GM18499 (cell line): ENCODE measurements around the gene PLCB1.
"Not testable (repeated sequence)": the region's sequence is repeated elsewhere in the genome, so short reads cannot be mapped to it uniquely, and the experiment has no call there.

Source experiments
- ATAC-seq: cut with Tn5 transposase; IDR thresholded peaks from one replicate; pipeline ENCODE4 v1.9.1; 2021; ENCODE audit warnings: moderate number of reproducible peaks; ENCODE audit not compliant: insufficient read depth, unreplicated experiment

The PLCB1 gene

DNA sequence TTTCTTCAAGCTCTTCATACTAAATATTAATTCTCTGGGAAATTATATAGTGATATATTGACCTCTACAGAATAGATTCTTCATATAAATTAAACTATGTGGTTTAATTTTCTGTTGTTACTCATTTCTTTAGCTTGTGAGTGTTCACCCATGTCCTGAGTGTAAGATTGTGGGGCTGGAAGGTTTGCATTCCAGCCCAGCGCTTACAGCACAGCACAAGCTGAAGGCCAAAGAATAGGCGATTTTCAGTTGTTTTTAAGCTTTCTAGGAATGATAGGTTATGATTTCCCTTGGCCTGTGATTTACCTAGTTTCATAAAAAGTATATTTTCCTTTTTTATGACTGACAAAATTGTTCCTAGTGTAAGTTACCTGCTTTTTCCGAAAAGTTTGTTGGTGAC, 194.1 kb downstream of the PLCB1 start:
- no peak for ATAC-seq

DNA sequence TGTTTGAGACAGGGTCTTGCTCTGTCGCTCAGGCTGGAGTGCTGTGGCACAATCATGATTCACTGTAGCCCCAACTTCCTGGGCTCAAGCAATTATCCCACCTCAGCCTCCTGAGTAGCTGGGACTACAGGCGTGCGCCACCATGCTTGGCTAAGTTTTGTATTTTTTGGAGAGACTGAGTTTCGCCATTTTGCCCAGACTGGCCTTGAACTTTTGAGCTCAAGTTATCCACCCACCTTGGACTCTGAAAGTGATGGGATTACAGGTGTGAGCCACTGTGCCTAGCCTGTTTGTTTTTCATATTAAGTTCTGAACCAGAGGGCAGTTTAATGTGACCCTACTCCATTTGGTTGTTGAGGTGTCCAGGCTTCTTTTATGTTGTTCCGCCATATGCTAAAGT, 194.8 kb downstream of the PLCB1 start:
- no peak for ATAC-seq

DNA sequence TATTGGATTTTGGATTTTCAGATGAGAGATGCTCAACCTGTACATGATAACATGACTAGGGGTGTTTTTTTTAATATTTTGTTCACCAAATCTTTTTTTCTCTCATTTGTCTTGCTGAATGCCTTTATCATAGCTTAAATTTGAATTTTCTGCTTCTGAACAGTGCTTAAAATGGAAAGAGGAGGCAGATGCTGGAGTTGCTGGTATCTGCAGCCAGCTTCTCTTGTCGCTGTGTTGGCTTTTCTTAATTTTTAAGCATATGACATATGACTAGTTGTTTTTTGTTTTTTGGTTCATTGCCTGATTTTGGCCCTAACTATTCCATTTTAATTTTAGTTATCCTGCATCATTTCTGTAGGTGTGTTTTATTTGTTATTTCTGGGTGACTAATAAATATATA, 196.1 kb downstream of the PLCB1 start:
- no peak for ATAC-seq

DNA sequence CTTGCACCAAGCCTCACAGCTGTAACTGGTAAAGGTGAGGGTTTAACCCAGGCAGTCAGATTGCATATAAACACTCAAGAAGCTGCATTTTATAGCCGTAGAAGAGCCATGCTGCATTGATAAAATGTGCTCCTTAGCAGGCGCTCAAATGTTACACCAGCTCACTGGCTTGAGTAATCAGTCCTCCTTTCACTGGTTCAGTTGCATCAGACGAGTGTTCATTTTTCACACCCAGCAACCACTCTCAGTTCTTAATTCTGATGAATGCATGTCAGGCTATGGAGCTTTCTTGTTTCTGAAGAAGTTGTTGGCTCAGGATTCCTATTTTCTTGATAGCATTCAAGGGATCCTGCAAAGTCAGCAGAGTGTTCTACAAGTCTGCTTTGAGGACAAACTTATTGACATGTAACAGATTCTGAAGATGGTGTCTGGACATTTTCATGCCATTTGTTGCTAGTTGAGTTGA, 198.3 kb downstream of the PLCB1 start:
- no peak for ATAC-seq

DNA sequence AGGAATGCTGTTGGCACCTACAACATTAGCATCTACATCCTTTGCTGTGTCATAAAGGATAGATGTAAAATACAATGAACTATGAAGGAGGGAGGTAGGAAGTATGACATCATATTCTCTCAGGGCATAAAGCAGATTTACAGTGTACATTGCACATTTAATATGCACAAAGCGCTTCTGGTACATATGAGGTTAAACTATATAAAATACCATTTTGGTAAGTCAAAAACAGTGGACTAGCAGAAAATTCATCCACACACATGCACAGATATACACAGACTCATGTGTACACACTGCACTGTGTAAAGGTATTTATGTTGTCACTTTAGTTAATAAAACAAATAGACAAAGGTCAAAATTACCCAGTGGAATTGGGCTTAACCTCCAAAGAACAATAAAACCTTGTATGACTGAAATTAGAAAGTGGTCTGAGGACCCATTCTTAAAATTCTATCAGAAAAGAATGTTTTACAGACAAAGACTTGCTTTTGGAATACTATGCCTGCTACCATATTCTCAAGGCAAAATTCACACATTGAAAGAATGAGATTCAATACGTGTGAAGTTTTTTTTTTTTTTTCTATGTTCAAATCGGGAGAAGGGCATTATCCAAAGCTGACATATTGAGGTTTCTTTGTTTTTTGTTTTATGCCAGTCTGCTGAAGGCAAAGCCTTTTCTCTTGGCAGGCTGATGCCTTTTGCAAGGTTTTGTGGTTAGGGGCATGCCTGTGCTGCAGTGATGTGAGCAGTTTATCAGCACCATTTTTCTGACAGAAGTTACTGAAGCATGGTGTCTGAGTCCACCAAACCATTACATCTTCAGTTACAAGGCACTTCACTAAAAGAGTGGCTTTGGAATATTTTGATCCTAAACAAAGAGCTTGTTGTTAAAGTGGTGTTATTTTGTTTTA, 199.0 kb downstream of the PLCB1 start:
- no peak for ATAC-seq

DNA sequence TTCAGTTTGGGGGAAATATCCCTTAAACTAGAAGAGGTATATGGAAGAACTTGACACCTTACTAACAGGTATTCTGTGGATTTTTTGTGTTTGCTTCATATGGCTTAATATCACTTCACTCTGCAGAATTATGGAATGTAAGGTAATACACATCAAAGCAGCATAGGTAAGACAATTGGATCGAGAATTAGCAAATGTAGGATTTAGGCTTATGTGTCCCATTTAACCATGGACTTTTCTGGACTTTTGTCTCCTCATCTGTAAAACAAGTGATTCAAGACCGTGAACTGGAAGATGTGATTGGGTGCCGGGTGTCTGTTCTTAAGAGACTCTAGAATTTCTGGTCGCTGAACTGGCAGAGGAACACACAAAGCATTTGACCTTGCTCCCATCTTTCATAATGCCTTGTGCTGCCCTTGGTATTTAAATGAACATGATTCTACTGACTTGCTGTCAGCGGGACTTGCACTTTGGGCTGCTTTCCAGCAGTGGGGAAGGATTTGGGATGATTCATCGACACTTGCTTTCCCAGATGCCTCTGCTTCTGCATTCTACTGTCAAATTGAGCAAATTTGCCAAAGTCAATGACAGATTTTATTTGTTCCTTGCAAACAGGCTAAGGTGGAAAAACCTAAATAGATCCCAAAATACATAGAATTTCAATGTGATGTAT, 199.8 kb downstream of the PLCB1 start:
- no peak for ATAC-seq

DNA sequence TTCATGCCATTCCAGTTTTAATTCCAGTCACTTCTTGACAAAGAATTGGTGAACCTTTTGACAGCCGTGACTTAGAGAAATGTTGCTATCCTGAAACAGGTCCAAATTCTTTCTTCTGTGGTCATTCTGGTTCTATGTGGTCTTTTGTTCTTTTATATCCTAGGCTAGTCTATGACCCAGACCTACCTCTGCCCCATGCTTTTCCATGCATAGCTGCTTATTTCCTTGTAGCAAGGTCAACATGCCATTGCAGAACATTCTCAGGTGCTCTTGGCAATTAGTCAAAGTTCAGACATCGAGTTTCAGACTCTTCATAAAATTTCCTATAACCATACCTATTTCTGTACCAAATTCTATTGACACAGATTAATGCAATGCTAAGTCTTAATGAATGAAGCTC, 202.6 kb downstream of the PLCB1 start:
- no peak for ATAC-seq

DNA sequence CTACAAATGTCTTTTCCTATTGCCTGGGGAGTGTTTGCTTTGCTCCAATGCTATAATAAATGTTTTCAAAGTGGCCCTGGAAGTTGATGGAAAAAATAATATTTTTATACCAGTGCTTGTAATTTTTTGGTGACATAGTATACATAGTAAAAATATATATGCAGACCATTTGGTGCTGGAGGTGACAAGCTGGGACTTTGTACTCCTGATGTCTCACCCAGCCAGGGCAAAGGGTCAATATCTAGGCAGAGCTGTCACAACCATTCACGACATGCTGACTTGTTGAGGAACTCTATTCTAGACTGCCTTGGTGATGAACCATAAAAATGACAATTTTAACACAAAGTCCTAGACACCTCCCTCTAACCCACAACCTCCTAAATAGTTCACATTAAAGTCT, 203.0 kb downstream of the PLCB1 start:
- ATAC-seq: no peak

DNA sequence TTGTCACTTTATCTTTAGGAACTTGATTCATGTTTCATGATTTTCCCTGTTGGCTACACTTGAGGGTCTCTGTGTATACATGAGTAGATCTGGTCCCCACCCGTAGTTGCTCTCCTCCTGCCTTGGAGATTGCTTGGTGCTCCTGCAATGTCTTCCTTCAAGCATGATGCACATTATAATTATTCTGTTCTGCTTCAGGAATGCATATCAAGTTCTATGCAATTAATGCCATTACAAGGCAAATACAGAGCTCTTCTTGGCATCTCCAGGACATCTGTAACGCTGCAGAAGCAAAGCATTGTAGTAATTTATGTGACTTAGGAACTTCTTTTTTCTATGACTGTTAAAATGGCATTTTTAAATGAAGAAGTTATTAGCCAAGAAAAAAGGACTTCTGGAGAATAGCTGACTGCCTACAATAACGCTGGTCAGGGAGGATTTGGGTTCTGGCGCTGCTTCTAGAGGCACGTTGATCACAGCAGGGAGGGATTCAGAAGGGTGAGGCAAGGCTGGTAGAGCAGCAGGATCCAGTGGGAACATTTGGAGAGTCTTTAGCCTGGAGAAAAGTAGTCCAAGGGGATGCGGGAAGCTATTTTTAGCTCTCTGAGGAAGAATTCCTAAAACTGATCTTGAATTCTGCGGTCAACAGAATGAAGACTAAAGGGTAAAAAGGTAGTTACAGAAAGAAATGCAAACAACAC, 203.6 kb downstream of the PLCB1 start:
- no peak for ATAC-seq

DNA sequence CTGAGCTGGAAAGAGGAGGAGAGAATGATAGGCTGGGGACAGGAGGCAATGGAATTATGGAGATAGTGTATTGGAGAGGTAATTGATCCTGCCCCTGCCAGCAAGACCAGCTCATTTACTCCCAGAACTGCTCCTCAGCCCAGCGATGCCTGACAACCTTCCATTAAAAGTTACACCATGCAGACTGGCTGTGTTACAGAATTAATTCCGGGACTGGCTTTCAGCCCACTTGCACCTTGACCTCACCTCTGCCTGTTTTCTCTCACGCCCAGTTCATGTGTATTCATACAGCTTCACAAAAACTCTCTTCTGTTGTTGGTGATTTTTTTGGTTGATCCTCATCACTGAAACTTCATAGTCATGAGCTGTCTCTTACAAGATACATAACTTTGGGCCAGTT, 207.3 kb downstream of the PLCB1 start:
- no peak for ATAC-seq

DNA sequence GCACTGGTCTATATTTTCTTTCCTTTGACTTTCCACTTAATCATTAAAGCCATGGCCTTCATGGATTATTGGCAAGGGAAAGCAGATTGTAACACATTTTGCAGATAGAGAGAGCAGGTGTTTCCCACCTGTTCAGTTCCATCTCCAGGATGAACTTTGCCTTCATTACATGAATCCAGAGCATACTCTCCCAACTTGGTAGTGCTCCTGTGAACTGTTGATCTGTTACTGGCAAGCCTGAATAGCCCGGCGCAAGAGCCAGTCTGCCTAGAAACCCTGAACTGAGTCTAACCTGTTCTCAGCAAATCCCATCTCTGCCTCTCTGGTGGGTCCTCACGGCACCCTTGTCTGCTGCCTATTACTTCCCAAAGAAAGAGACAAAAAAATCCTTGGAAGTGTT, 210.3 kb downstream of the PLCB1 start:
- ATAC-seq: no peak

DNA sequence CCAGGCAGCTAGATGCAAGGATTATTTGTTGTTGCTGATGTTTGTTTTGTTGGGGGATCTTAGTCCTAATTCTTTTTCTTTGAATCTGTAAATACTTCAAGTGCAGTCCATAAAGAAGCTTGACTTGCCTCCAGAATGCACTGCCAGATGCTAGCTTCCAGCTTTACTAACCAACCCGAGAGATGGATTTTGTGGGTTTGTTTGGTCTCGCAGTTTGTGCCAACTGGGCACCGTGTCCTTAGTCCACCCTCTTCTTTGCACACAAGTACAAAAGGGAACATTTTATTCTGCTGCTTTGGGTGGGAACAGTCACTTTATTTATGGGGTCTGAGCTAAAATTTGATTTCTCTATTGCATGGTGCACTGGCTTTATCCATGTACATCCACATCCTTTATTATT, 212.0 kb downstream of the PLCB1 start:
- ATAC-seq: no peak

DNA sequence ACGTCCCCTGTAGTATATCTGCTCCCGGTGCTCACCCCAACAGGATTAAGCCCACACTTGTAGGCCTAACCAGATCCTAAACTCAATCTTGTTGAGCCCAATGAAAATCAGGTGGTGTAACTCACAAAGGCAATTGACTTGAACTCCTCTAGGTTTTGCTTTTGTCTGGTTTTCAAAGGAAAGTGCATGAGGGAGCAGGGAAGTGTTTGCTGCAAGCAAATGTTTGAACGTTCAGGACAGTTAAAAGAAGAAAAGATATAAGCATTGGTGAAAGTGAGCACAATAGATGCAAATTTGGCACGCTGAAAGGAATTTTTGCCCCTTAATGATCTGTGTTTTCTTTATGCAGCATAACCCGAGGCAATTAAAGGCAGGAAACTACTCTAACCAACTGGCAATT, 212.6 kb downstream of the PLCB1 start:
- ATAC-seq: no peak

DNA sequence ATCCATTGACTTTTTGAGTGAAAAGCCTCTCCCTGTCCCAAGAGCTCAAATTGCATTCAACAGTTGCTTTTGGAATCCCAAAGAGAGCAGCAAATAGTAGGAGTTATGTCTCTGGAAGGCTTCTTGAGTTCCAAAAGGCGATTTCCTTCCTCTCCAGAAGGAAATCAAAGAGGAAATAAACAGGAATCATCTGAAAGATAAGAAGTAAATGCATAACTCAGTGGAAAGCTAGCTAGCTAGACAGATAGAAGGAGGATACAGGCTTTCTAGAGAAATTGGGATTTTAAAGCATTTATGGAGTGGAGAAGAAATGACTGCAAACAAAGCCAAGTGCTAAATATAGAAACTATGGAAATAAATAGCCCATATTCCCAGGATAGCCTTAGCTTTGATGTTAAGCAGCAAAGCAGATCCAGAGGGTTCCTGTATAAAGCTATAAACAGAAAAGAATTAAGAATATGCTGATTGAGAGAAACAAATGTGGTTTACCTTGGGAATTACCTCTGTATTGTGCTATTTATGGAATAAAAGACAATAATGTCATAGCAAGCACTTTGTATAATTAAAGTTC, 214.7 kb downstream of the PLCB1 start:
- ATAC-seq: no peak

DNA sequence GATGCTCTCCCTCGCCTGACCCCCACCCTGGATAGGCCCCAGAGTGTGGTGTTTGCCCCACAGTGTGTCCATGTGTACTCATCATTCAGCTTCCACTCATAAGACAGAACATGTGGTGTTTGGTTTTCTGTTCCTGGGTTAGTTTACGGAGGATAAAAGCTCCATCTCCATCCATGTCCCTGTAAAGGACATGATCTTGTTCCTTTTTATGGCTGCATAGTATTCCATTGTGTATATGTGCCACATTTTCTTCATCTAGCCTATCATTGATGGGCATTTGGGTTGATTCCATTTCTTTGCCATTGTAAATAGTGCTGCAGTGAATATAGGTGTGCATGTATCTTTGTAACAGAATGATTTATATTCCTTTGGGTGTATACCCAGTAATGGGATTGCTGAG, 218.2 kb downstream of the PLCB1 start:
- not testable (repeated sequence) for ATAC-seq

DNA sequence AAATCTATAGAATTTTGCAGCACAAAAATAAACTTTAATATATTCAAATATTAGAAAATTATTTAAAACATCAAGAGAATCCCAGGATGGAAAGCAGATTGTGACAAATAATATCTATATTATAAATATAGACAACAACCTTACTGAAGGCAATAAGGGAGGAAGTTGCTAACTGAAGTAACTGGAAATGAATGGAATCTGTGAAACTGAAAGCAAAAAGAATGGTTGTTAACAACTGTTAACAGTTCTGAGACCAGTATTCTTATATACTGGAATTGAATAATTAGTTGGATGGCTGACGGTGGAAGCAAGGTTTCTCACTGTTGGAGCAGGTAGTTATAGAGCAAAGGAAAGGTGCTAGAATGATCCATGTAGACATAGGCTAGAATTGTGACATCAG, 220.4 kb downstream of the PLCB1 start:
- ATAC-seq: no peak

DNA sequence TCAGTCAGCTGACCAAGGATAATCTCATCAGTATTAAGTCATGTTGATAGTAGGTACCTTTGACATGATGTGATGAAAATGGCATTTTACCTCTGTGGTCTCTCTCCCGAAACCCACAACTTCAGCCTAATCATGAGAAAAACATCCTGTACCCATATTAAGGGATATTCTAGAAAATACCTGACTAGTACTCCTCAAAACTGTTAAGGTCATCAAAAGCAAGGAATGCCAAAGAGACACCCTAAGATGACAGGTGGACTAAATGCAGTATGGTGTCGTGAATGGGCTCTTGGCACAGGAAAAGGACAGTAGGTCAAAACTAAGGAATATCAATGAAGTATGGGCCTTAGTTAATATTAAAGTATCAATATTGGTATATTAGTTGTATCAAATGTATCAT, 221.4 kb downstream of the PLCB1 start:
- ATAC-seq: no peak

DNA sequence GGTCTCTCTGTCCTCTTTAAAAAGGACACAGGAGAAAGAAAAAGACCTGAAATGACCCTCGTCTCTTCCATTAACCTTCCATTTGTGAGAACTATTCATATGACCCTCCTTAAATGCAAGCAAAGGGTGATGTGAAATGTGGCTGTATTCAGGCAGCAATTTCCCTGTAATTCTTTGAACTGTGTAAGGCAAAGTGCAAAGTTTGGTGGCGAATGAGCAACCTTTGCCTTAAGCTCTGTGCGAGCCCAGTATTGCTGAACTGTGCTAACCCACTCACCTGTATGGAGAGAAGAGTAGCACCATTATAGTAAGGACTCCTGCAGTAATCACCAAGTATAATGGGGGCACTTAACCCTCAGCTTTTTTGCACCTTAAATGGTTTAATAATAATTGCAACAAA, 223.4 kb downstream of the PLCB1 start:
- ATAC-seq: no peak

DNA sequence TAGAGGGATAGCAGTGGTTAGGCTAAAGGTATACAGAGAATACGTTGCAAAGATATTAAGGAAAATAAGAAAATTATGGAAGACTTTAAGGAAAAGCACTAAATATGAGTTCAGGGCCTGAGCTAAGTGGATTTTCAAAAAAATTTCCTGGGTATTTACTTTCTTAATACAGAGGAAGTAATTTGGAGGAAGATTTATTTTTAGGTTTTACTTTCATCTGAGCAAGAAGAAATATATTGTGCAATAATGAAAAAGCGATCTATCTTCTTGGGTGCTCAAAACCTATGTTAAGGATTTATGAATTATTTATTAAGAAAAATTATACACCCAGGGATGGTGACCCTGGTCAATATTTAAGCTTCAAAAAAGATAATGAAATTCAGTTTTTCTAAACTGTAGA, 224.7 kb downstream of the PLCB1 start:
- ATAC-seq: no peak

DNA sequence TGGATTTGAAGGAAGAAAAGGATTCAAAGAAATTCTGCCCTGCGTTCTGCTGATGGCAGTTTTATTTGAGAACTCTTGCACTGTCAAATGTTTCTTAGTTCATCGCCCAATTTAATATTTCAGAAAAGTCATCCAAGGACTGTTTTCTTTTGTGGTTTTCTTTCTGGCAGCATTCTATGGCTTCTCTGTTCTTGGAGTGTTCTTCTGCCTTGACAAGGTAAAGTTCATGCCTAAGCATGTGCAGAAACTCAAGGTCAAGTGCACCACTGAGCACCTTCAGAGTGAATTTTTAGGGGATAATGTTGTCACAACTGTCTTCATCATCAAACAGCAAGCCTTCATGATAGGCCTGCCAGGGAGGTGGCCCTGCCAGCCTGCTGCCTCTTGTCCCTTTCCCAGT, 225.6 kb downstream of the PLCB1 start:
- ATAC-seq: no peak

DNA sequence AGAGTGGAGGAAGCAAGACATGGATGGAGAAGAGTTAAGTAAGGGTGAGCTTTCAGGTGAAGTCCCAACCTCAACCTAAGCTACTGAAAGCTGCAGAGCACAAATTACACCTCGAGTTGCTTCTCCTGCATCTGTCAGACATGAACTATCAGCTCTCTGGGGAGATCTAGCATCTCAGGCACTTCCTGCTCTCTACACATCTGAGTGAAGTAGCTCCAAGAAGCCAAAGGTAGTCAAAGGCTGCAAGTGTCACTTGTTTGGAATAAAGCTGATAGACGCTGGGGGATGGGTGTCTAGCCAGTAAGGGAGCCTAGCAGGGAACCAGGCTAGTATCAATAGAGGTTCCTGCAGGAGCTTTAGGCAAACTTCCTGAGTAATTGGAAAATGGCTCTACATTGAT, 228.0 kb downstream of the PLCB1 start:
- no peak for ATAC-seq
